MCF 10A (cell line): ENCODE measurements around the gene PCYT2. TPM values are rescaled to one million over a fixed set of nuclear protein-coding genes. Genes with fewer than 3 reads are reported as not detected.

Source experiments
- BruUV-seq: library from RNA; stranded (reverse); fragments of 400-500 nt; replicated peaks from 2 replicates; lab custom pipeline; 2021; lab: Mats Ljungman, UMichigan
- CTCF ChIA-PET: fragments of 300-600 bp; sonication (Branson Sonifier 250); formaldehyde crosslinking; extraction: SDS; loops from one replicate; lab custom pipeline; 2021; ENCODE audit warnings: antibody characterized with exemption, inconsistent platforms; lab: Yijun Ruan, JAX
- POLR2A ChIA-PET: fragments of 300-600, 350-650 bp; sonication (Branson Sonifier 250); formaldehyde crosslinking; extraction: SDS; loops from one replicate; lab custom pipeline; 2020; ENCODE audit warnings: antibody characterized with exemption, inconsistent platforms; lab: Yijun Ruan, JAX
- DNase-seq: peaks from one replicate; pipeline ENCODE4 v3.0.0-alpha.2; 2018; ENCODE audit not compliant: unreplicated experiment
- H3K27ac Mint-ChIP-seq: one replicate; pipeline ENCODE4 v1.8.0; 2022; ENCODE audit warnings: mild to moderate bottlenecking, low read depth, mixed read lengths; ENCODE audit not compliant: unreplicated experiment
- H3K27me3 Mint-ChIP-seq: one replicate; pipeline ENCODE4 v1.8.0; 2022; ENCODE audit warnings: mixed read lengths; ENCODE audit not compliant: insufficient read depth, unreplicated experiment
- H3K36me3 Mint-ChIP-seq: one replicate; pipeline ENCODE4 v1.8.0; 2022; ENCODE audit warnings: mild to moderate bottlenecking, moderate library complexity, mixed read lengths; ENCODE audit not compliant: insufficient read depth, unreplicated experiment
- H3K4me1 Mint-ChIP-seq: one replicate; pipeline ENCODE4 v1.8.0; 2022; ENCODE audit warnings: mixed read lengths; ENCODE audit not compliant: insufficient read depth, unreplicated experiment
- H3K4me3 Mint-ChIP-seq: one replicate; pipeline ENCODE4 v1.8.0; 2022; ENCODE audit warnings: mild to moderate bottlenecking, moderate library complexity, mixed read lengths; ENCODE audit not compliant: unreplicated experiment
- H3K9me3 Mint-ChIP-seq: one replicate; pipeline ENCODE4 v1.8.0; 2022; ENCODE audit warnings: mixed read lengths; ENCODE audit not compliant: unreplicated experiment
- CTCF ChIP-seq: fragments of 200-600 bp; IDR thresholded peaks from one replicate; pipeline ENCODE4 v1.8.0; 2022; ENCODE audit warnings: antibody characterized with exemption, mild to moderate bottlenecking; ENCODE audit not compliant: unreplicated experiment
- intact Hi-C: fragments of 100-400 bp; cut with micrococcal nuclease; formaldehyde crosslinking; loops from 2 replicates; pipeline ENCODE4 v1.14.1; 2022
- total RNA-seq: library from RNA; stranded (reverse); gene quantifications from 2 replicates; pipeline ENCODE4 v1.2.3, GENCODE V29; 2022

Gene PCYT2
- total RNA-seq, 1 experiment from 2014 or later = 26.8 TPM

- CTCF ChIA-PET = interaction anchor here (0.8 to 1.0 kb wide), 2 partner anchors 19 to 24 kb away, joined by 4 to 5 read pairs; no protein-coding TSS in a partner anchor
- no peak for TF ChIP-seq CTCF
- no peaks in the 10 kb centered on the region for H3K27me3 Mint-ChIP-seq
- peaks cover 11% of the 10 kb centered on the region for H3K4me1 Mint-ChIP-seq
- BruUV-seq = no TSS peak
- no peak overlapping the region for H3K27ac Mint-ChIP-seq
- intact Hi-C loops = no loop called here
- DNase-seq = no peak
- H3K9me3 Mint-ChIP-seq = no peaks in the 10 kb centered on the region
- POLR2A ChIA-PET = interaction anchor here (0.6 kb wide), 3 partner anchors 43 to 212 kb away, joined by 3 read pairs; no protein-coding TSS in a partner anchor
- H3K36me3 Mint-ChIP-seq = peaks cover 7% of the 10 kb centered on the region
- peak overlapping the region; percentile 75 for H3K4me3 Mint-ChIP-seq
Measured at GRCh38 chr17:81935709-81936084, 24.5 kb upstream of the PCYT2 start.

GRCh38 chr17:81934850-81935708, 23.9 kb upstream of the PCYT2 start:
- Mint-ChIP-seq H3K27me3 (no peaks in the 10 kb centered on the region), H3K4me1 (peaks cover 11% of the 10 kb centered on the region), H3K36me3 (peaks cover 7% of the 10 kb centered on the region), H3K9me3 (no peaks in the 10 kb centered on the region), H3K4me3 (peak overlapping the region; percentile 75), H3K27ac (no peak overlapping the region)
- no peak for TF ChIP-seq CTCF
- TSS peak; percentile 6 for BruUV-seq
- ChIA-PET POLR2A (interaction anchor here (1.0 kb wide), 1 partner anchor 56 kb away, joined by 3 read pairs; no protein-coding TSS in a partner anchor), CTCF (interaction anchor here (0.6 to 1.1 kb wide), 2 partner anchors 24 to 732 kb away, joined by 3 to 8 read pairs; no protein-coding TSS in a partner anchor)
- DNase-seq = no peak
- intact Hi-C loops = no loop called here

- POLR2A ChIA-PET = interaction anchor here (1.0 kb wide), 1 partner anchor 57 kb away, joined by 3 read pairs; no protein-coding TSS in a partner anchor
- peaks cover 7% of the 10 kb centered on the region for H3K36me3 Mint-ChIP-seq
- no TSS peak for BruUV-seq
- H3K4me3 Mint-ChIP-seq = no peak overlapping the region
- H3K9me3 Mint-ChIP-seq = no peaks in the 10 kb centered on the region
- CTCF ChIA-PET = interaction anchor here (0.5 to 1.8 kb wide), 4 partner anchors 25 to 733 kb away, joined by 3 to 8 read pairs (median 4); no protein-coding TSS in a partner anchor
- H3K27ac Mint-ChIP-seq = no peak overlapping the region
- peaks cover 11% of the 10 kb centered on the region for H3K4me1 Mint-ChIP-seq
- intact Hi-C loops = no loop called here
- TF ChIP-seq CTCF = no peak
- no peaks in the 10 kb centered on the region for H3K27me3 Mint-ChIP-seq
- DNase-seq = no peak
Measured at GRCh38 chr17:81934098-81934757, 23.0 kb upstream of the PCYT2 start.
